GM11168 (cell line): ENCODE measurements around the gene OTUB1.

Experiments
- in situ Hi-C: fragments of 300-500 bp; cut with MboI; formaldehyde crosslinking; loops from one replicate; pipeline ENCODE4 v1.12.0; 2022; ENCODE audit warnings: low sequenced_read_pairs; ENCODE audit not compliant: unreplicated experiment

Gene OTUB1

GRCh38 chr11:64003807-64004589 lies 17.8 kb downstream of the OTUB1 start:
- in situ Hi-C loops, result no loop called here

- in situ Hi-C loops, result no loop called here
Measured at GRCh38 chr11:64004590-64004984, 18.3 kb downstream of the OTUB1 start.

GRCh38 chr11:64005691-64006090 lies 19.5 kb downstream of the OTUB1 start:
- in situ Hi-C loops, result no loop called here

- in situ Hi-C loops, result no loop called here
Measured at GRCh38 chr11:64006398-64006797, 20.2 kb downstream of the OTUB1 start.

- in situ Hi-C loops, result no loop called here
Measured at GRCh38 chr11:64007160-64007628, 21.0 kb downstream of the OTUB1 start.

- in situ Hi-C loops, result no loop called here
Measured at GRCh38 chr11:64007629-64008282, 21.5 kb downstream of the OTUB1 start.

GRCh38 chr11:64008283-64008913 lies 22.2 kb downstream of the OTUB1 start:
- in situ Hi-C loops, result no loop called here

GRCh38 chr11:64008914-64009633 lies 22.8 kb downstream of the OTUB1 start:
- in situ Hi-C loops, result no loop called here

- in situ Hi-C loops, result no loop called here
Measured at GRCh38 chr11:64009710-64010109, 23.5 kb downstream of the OTUB1 start.

GRCh38 chr11:64010783-64011182 lies 24.5 kb downstream of the OTUB1 start:
- in situ Hi-C loops, result no loop called here

- in situ Hi-C loops, result no loop called here
Measured at GRCh38 chr11:64011371-64011770, 25.1 kb downstream of the OTUB1 start.

GRCh38 chr11:64013141-64013896 lies 27.1 kb downstream of the OTUB1 start:
- in situ Hi-C loops, result no loop called here

- in situ Hi-C loops, result no loop called here
Measured at GRCh38 chr11:64014356-64014755, 28.1 kb downstream of the OTUB1 start.

- in situ Hi-C loops, result no loop called here
Measured at GRCh38 chr11:64015510-64015909, 29.3 kb downstream of the OTUB1 start.

GRCh38 chr11:64015935-64016845 lies 30.0 kb downstream of the OTUB1 start:
- in situ Hi-C loops, result no loop called here

GRCh38 chr11:64017945-64018224 lies 31.6 kb downstream of the OTUB1 start:
- in situ Hi-C loops, result no loop called here

- in situ Hi-C loops, result no loop called here
Measured at GRCh38 chr11:64018310-64018709, 32.1 kb downstream of the OTUB1 start.

GRCh38 chr11:64019106-64020037 lies 33.1 kb downstream of the OTUB1 start:
- in situ Hi-C loops, result no loop called here
